ENCODE data around the gene OR10A6.

OR10A6 gene

DNA sequence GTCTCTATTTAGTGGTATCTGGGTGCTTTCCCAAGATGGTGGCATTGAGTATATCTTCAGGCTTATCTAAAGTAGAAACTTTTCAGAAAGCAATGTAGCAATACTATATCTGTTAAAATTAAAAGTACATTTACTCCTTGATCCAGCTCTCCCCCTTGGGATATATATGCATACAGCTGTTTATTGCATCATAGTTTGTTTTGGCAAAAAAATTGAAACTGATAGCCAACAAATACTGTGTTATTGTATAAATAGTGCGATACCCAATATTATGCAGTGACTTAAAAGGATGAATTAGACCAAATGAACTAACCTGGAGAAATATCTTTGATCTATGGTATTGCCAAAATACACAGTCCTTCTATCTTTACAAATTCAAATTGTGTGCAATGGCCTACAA lies 18.9 kb upstream of the OR10A6 start:
- FAIRE-seq (no peak), DNase-seq (ENCODE audit: insufficient read length, low spot score) (no peak)
- TF ChIP-seq CTCF (IDR thresholded peaks at IDR 0.05; ENCODE audit: insufficient read depth, missing control alignments) = no peak

DNA sequence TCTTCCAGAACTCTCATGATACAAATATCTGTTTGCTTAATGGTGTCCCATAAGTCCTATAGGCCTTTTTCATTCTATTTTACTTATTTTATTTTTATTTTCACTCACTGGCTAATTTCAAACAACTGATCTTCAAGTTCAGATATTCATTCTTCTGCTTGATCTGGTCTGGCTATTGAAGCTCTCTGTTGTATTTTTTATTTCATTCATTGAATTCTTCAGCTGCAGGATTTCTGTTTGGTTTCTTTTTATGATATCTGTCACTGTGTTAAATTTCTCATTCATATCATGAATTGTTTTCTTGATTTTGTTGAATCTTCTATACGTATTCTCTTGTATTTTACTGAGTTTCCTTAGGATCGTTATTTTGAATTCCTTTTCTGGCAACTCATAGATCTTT lies 13.1 kb upstream of the OR10A6 start:
- FAIRE-seq (no peak), DNase-seq (ENCODE audit: insufficient read length, low spot score) (no peak)
- no peak for TF ChIP-seq CTCF (IDR thresholded peaks at IDR 0.05; ENCODE audit: insufficient read depth, missing control alignments)

DNA sequence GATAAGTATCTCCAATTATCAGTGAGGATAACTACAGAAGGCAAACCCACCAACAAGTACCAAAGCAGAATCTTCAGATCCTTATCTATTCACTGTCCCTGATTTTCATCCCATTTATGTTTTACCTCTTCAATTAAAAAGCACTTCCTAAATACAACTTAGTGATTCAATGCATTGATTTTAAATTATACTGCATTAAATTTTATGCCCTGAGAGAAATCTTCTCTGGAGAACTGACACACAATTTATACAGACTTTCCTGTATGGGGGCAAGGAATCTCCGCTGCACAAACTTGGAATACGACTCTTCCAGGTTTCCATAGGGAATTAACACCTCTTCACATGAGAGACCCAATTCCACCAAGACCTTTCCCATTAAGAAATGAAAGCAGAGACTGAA lies 10.5 kb upstream of the OR10A6 start, which contains the start of gene OR10A3:
Gene OR10A3 (minus strand): TSS at position 101 of the 400 bp plus-strand sequence. CDS start 2,188 bp downstream, outside the sequence.
- no peak for TF ChIP-seq CTCF (IDR thresholded peaks at IDR 0.05; ENCODE audit: insufficient read depth, missing control alignments)
- DNase-seq (ENCODE audit: insufficient read length, low spot score) (no peak), FAIRE-seq (no peak)

GRCh38 chr11:7941146-7941545 lies 10.1 kb upstream of the OR10A6 start:
- no peak for DNase-seq (ENCODE audit: insufficient read length, low spot score)
- no peak for FAIRE-seq
- no peak for TF ChIP-seq CTCF (IDR thresholded peaks at IDR 0.05; ENCODE audit: insufficient read depth, missing control alignments)

- DNase-seq (ENCODE audit: insufficient read length, low spot score) (no peak), FAIRE-seq (no peak)
- TF ChIP-seq CTCF (IDR thresholded peaks at IDR 0.05; ENCODE audit: insufficient read depth, missing control alignments) = no peak
Measured at GRCh38 chr11:7936615-7937014, 5.5 kb upstream of the OR10A6 start.

- TF ChIP-seq CTCF (IDR thresholded peaks at IDR 0.05; ENCODE audit: insufficient read depth, missing control alignments) = no peak
- DNase-seq (ENCODE audit: insufficient read length, low spot score) (no peak), FAIRE-seq (no peak)
Measured at GRCh38 chr11:7927635-7928034, 3.4 kb downstream of the OR10A6 start.

- no peak for TF ChIP-seq CTCF (IDR thresholded peaks at IDR 0.05; ENCODE audit: insufficient read depth, missing control alignments)
- FAIRE-seq = no peak
- no peak for DNase-seq (ENCODE audit: insufficient read length, low spot score)
Measured at GRCh38 chr11:7924536-7924935, 6.5 kb downstream of the OR10A6 start.

All from D721Med (cell line).